ENCODE measurements around the gene PDE11A. TPM values are rescaled to one million over a fixed set of nuclear protein-coding genes. Genes with fewer than 3 reads are reported as not detected.

Gene PDE11A
- total and polyA plus RNA-seq, 4 donors = 1.0 to 5.9 (median 1.7) TPM

DNA sequence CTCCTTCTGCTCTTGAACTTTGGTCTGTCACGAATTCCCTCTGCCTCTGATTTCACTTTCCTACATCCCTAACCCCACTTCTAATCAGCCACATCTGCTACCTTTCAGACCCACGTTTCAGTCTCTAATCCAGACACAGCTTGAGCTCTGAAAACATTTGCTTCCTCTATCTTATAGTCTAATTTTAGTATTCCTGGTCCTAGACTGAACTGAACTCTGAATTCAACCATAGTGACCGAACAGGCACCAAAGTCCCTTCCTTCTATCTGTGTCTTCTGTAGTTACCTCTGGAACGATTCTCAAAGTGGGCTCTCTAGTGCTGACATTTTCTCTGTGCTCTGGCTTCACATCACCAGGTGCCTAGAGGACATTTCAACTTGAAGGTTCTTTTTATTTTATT, 156.2 kb downstream of the PDE11A start:
- H3K4me3 ChIP-seq (ENCODE audit: low read depth in 1 of 3, low read length in 3 of 3) = no peak overlapping the region
- H3K9me3 ChIP-seq (ENCODE audit: control insufficient read depth in 4 of 4, low read length in 3 of 4) = no peaks in the 10 kb centered on the region
- WGBS = 77% methylated on average over 4 of the region's 4 CpGs

DNA sequence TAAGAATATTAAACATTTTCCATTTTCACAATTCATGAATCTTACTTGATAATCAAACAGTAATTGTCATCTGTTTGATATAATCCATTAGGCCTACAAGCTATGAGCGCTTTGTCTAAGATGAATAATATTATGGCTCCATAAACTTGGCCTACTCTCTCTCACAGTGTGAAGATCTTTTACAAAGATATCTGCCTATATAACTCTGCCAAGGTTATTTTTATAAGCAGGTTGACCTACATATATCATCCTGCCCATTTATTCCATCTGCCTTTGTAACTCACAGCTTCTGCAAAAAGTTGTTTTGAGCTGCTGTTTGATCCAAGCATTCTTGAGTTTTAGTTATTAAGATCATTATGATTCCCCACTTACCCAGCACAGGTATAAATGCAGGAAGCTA, 158.3 kb downstream of the PDE11A start:
- Histone ChIP-seq H3K27ac (ENCODE audit: low read depth in 1 of 2, low read length in 2 of 2) (no peak overlapping the region), H3K27me3 (ENCODE audit: control insufficient read depth in 4 of 4, insufficient read depth in 4 of 4, low read length in 3 of 4) (no peaks in the 10 kb centered on the region), H3K9ac (ENCODE audit: low read depth in 1 of 2, low read length in 2 of 2) (no peak overlapping the region), H3K9me3 (ENCODE audit: control insufficient read depth in 4 of 4, low read length in 3 of 4) (no peaks in the 10 kb centered on the region), H3K36me3 (ENCODE audit: control insufficient read depth in 4 of 4, insufficient read depth in 3 of 4, low read depth in 1 of 4, low read length in 3 of 4) (no peaks in the 10 kb centered on the region), H3K4me1 (ENCODE audit: control insufficient read depth in 4 of 4, insufficient read depth in 4 of 4, low read length in 3 of 4) (no peaks in the 10 kb centered on the region), H3K4me3 (ENCODE audit: low read depth in 1 of 3, low read length in 3 of 3) (no peak overlapping the region)
- DNase-seq (ENCODE audit: low spot score) = no peak
- 94% methylated on average over 1 of the region's 1 CpG for WGBS
- no peak for TF ChIP-seq HNF4G (IDR thresholded peaks at IDR 0.05)
- TF ChIP-seq, protein P1, sequence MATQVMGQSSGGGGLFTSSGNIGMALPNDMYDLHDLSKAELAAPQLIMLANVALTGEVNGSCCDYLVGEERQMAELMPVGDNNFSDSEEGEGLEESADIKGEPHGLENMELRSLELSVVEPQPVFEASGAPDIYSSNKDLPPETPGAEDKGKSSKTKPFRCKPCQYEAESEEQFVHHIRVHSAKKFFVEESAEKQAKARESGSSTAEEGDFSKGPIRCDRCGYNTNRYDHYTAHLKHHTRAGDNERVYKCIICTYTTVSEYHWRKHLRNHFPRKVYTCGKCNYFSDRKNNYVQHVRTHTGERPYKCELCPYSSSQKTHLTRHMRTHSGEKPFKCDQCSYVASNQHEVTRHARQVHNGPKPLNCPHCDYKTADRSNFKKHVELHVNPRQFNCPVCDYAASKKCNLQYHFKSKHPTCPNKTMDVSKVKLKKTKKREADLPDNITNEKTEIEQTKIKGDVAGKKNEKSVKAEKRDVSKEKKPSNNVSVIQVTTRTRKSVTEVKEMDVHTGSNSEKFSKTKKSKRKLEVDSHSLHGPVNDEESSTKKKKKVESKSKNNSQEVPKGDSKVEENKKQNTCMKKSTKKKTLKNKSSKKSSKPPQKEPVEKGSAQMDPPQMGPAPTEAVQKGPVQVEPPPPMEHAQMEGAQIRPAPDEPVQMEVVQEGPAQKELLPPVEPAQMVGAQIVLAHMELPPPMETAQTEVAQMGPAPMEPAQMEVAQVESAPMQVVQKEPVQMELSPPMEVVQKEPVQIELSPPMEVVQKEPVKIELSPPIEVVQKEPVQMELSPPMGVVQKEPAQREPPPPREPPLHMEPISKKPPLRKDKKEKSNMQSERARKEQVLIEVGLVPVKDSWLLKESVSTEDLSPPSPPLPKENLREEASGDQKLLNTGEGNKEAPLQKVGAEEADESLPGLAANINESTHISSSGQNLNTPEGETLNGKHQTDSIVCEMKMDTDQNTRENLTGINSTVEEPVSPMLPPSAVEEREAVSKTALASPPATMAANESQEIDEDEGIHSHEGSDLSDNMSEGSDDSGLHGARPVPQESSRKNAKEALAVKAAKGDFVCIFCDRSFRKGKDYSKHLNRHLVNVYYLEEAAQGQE (IDR thresholded peaks at IDR 0.05) = no peak
- TF ChIP-seq RAD21 (IDR thresholded peaks at IDR 0.05) = no peak
- no peak for TF ChIP-seq HNF4A (conservative IDR thresholded peaks at IDR 0.05)
- TF ChIP-seq YY1 (IDR thresholded peaks at IDR 0.05) = no peak
- no peak for TF ChIP-seq FOXA1 (IDR thresholded peaks at IDR 0.05)

More for the DNA sequence above, 156.2 kb downstream of the PDE11A start:
- H3K4me1 ChIP-seq (ENCODE audit: control insufficient read depth in 4 of 4, insufficient read depth in 4 of 4, low read length in 3 of 4) = no peaks in the 10 kb centered on the region
- H3K36me3 ChIP-seq (ENCODE audit: control insufficient read depth in 4 of 4, insufficient read depth in 3 of 4, low read depth in 1 of 4, low read length in 3 of 4) = no peaks in the 10 kb centered on the region
- no peak overlapping the region for H3K9ac ChIP-seq (ENCODE audit: low read depth in 1 of 2, low read length in 2 of 2)
- H3K27me3 ChIP-seq (ENCODE audit: control insufficient read depth in 4 of 4, insufficient read depth in 4 of 4, low read length in 3 of 4) = no peaks in the 10 kb centered on the region
- no peak overlapping the region for H3K27ac ChIP-seq (ENCODE audit: low read depth in 1 of 2, low read length in 2 of 2)
- TF ChIP-seq HNF4A (conservative IDR thresholded peaks at IDR 0.05) = no peak
- TF ChIP-seq RAD21 (IDR thresholded peaks at IDR 0.05) = no peak
- TF ChIP-seq EGR1 (IDR thresholded peaks at IDR 0.05; ENCODE audit: low read depth in 2 of 2) = no peak
- TF ChIP-seq, protein P1 (IDR thresholded peaks at IDR 0.05) = no peak
- no peak for TF ChIP-seq RXRA (IDR thresholded peaks at IDR 0.05)
- TF ChIP-seq, protein P2, sequence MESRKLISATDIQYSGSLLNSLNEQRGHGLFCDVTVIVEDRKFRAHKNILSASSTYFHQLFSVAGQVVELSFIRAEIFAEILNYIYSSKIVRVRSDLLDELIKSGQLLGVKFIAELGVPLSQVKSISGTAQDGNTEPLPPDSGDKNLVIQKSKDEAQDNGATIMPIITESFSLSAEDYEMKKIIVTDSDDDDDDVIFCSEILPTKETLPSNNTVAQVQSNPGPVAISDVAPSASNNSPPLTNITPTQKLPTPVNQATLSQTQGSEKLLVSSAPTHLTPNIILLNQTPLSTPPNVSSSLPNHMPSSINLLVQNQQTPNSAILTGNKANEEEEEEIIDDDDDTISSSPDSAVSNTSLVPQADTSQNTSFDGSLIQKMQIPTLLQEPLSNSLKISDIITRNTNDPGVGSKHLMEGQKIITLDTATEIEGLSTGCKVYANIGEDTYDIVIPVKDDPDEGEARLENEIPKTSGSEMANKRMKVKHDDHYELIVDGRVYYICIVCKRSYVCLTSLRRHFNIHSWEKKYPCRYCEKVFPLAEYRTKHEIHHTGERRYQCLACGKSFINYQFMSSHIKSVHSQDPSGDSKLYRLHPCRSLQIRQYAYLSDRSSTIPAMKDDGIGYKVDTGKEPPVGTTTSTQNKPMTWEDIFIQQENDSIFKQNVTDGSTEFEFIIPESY (IDR thresholded peaks at IDR 0.05) = no peak
- TF ChIP-seq TAF1 (conservative IDR thresholded peaks at IDR 0.05) = no peak
- TF ChIP-seq, protein P3, sequence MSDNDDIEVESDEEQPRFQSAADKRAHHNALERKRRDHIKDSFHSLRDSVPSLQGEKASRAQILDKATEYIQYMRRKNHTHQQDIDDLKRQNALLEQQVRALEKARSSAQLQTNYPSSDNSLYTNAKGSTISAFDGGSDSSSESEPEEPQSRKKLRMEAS (IDR thresholded peaks at IDR 0.05) = no peak
- no peak for TF ChIP-seq FOXA1 (IDR thresholded peaks at IDR 0.05)
- no peak for TF ChIP-seq FOXA2 (IDR thresholded peaks at IDR 0.05)
- TF ChIP-seq, protein P4, sequence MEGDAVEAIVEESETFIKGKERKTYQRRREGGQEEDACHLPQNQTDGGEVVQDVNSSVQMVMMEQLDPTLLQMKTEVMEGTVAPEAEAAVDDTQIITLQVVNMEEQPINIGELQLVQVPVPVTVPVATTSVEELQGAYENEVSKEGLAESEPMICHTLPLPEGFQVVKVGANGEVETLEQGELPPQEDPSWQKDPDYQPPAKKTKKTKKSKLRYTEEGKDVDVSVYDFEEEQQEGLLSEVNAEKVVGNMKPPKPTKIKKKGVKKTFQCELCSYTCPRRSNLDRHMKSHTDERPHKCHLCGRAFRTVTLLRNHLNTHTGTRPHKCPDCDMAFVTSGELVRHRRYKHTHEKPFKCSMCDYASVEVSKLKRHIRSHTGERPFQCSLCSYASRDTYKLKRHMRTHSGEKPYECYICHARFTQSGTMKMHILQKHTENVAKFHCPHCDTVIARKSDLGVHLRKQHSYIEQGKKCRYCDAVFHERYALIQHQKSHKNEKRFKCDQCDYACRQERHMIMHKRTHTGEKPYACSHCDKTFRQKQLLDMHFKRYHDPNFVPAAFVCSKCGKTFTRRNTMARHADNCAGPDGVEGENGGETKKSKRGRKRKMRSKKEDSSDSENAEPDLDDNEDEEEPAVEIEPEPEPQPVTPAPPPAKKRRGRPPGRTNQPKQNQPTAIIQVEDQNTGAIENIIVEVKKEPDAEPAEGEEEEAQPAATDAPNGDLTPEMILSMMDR (IDR thresholded peaks at IDR 0.05; ENCODE audit: low read depth, low read length, missing input control) = no peak
- TF ChIP-seq, protein P5, sequence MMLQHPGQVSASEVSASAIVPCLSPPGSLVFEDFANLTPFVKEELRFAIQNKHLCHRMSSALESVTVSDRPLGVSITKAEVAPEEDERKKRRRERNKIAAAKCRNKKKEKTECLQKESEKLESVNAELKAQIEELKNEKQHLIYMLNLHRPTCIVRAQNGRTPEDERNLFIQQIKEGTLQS (IDR thresholded peaks at IDR 0.05) = no peak
- no peak for TF ChIP-seq GABPA (IDR thresholded peaks at IDR 0.05 in 1 of 2, conservative IDR thresholded peaks at IDR 0.05 in 1 of 2)
- no peak for TF ChIP-seq NR2F2 (IDR thresholded peaks at IDR 0.05)
- TF ChIP-seq JUND (IDR thresholded peaks at IDR 0.05) = no peak
- TF ChIP-seq HNF4G (IDR thresholded peaks at IDR 0.05) = no peak
- no peak for TF ChIP-seq YY1 (IDR thresholded peaks at IDR 0.05)
- DNase-seq (ENCODE audit: low spot score) = no peak
